PC-9 (cell line): ENCODE results near the gene MS4A10. TPM values are rescaled to one million over a fixed set of nuclear protein-coding genes. Genes with fewer than 3 reads are reported as not detected.

Experiments used
- BruUV-seq: library from RNA; stranded (reverse); fragments of 400-500 nt; replicated peaks from 2 replicates; lab custom pipeline; 2021; lab: Mats Ljungman, UMichigan
- CTCF ChIA-PET: fragments of 300-600 bp; sonication (Branson Sonifier 250); formaldehyde crosslinking; loops from one replicate; lab custom pipeline; 2022; ENCODE audit warnings: antibody characterized with exemption; lab: Charles Lee
- POLR2A ChIA-PET: fragments of 300-600 bp; sonication (Branson Sonifier 250); formaldehyde crosslinking; loops from one replicate; lab custom pipeline; 2022; ENCODE audit warnings: antibody characterized with exemption; ENCODE audit not compliant: unreplicated experiment; lab: Charles Lee
- DNase-seq, 2 experiments: peaks; one replicate each; pipeline versions ENCODE4 v3.0.0 to v3.0.0-alpha.2; 2015 to 2022; ENCODE audit warnings: mixed read lengths in 1 of 2
- H2AFZ ChIP-seq: fragments of 200-600 bp; sonication (generic); 2 replicates; pipeline ENCODE4 v1.8.1; 2017; ENCODE audit warnings: antibody characterized with exemption
- H3F3A ChIP-seq: fragments of 200-600 bp; sonication (generic); 2 replicates; pipeline ENCODE4 v1.8.1; 2017; ENCODE audit warnings: antibody characterized with exemption, mild to moderate bottlenecking, low read depth; ENCODE audit not compliant: insufficient read depth
- H3K27ac ChIP-seq: fragments of 200-600 bp; sonication (generic); 2 replicates; pipeline ENCODE4 v1.6.1; 2016; ENCODE audit warnings: mixed run types
- H3K27me3 ChIP-seq: fragments of 200-600 bp; sonication (generic); 2 replicates; pipeline ENCODE4 v1.6.1; 2016; ENCODE audit warnings: low read depth, mixed run types; ENCODE audit not compliant: insufficient read depth
- H3K36me3 ChIP-seq: fragments of 200-600 bp; sonication (generic); 2 replicates; pipeline ENCODE4 v1.6.1; 2016; ENCODE audit warnings: low read depth, mixed run types
- H3K4me1 ChIP-seq: fragments of 200-600 bp; sonication (generic); replicated peaks from 2 replicates; pipeline ENCODE4 v1.6.1; 2016; ENCODE audit warnings: mixed run types; ENCODE audit not compliant: insufficient read depth
- H3K4me2 ChIP-seq: fragments of 200-600 bp; sonication (generic); 2 replicates; pipeline ENCODE4 v1.6.1; 2017; ENCODE audit warnings: mixed run types
- H3K4me3 ChIP-seq: fragments of 200-600 bp; sonication (generic); 2 replicates; pipeline ENCODE4 v1.6.1; 2016; ENCODE audit warnings: mixed run types
- H3K79me2 ChIP-seq: fragments of 200-600 bp; sonication (generic); 2 replicates; pipeline ENCODE4 v1.6.1; 2017; ENCODE audit warnings: low read depth, mixed run types
- H3K9me2 ChIP-seq: fragments of 200-600 bp; sonication (generic); 2 replicates; pipeline ENCODE4 v1.8.1; 2017; ENCODE audit warnings: mild to moderate bottlenecking; ENCODE audit not compliant: insufficient read depth
- H3K9me3 ChIP-seq: fragments of 200-600 bp; sonication (generic); 2 replicates; pipeline ENCODE4 v1.8.1; 2016; ENCODE audit warnings: low read depth; ENCODE audit not compliant: insufficient read depth
- H4K20me1 ChIP-seq: fragments of 200-600 bp; sonication (generic); 2 replicates; pipeline ENCODE4 v1.8.1; 2017; ENCODE audit not compliant: insufficient read depth
- CTCF ChIP-seq: fragments of 200-600 bp; sonication (generic); conservative IDR thresholded peaks from 2 replicates; pipeline ENCODE4 v1.6.1; 2017; ENCODE audit warnings: mixed run types, antibody characterized with exemption, mild to moderate bottlenecking, moderate library complexity
- EZH2 ChIP-seq: fragments of 200-600 bp; sonication (generic); IDR thresholded peaks from 2 replicates; pipeline ENCODE4 v1.8.0; 2017; ENCODE audit warnings: antibody characterized with exemption, low read depth
- intact Hi-C: fragments of 100-400 bp; cut with micrococcal nuclease; formaldehyde crosslinking; loops from one replicate; pipeline ENCODE4 v1.10.0; 2022; ENCODE audit not compliant: unreplicated experiment
- total RNA-seq: library from RNA; stranded (reverse); gene quantifications from 2 replicates; pipeline ENCODE4 v1.2.3, GENCODE V29; 2021

Gene MS4A10
- total RNA-seq, 1 experiment from 2014 or later = not detected

- CTCF ChIA-PET = no interaction called here
- no peaks in the 10 kb centered on the region for H3F3A ChIP-seq
- H3K9me3 ChIP-seq = no peaks in the 10 kb centered on the region
- no peak overlapping the region for H3K4me2 ChIP-seq
- no peaks in the 10 kb centered on the region for H3K79me2 ChIP-seq
- H3K36me3 ChIP-seq = no peaks in the 10 kb centered on the region
- H3K4me1 ChIP-seq = no peaks in the 10 kb centered on the region
- H2AFZ ChIP-seq = no peak overlapping the region
- H3K9me2 ChIP-seq = no peaks in the 10 kb centered on the region
- peaks cover 35% of the 10 kb centered on the region for H3K27me3 ChIP-seq
- no peak for DNase-seq
- TF ChIP-seq EZH2 (no peak), CTCF (no peak)
- no TSS peak for BruUV-seq
- H3K27ac ChIP-seq = no peak overlapping the region
- H4K20me1 ChIP-seq = no peaks in the 10 kb centered on the region
- intact Hi-C loops = no loop called here
- no peak overlapping the region for H3K4me3 ChIP-seq
- POLR2A ChIA-PET = no interaction called here
Measured at GRCh38 chr11:60782393-60783140, 2.6 kb upstream of the MS4A10 start.

GRCh38 chr11:60783141-60783484 is 2.0 kb upstream of the MS4A10 start:
- Histone ChIP-seq H3K9me2 (no peaks in the 10 kb centered on the region), H3F3A (no peaks in the 10 kb centered on the region), H4K20me1 (no peaks in the 10 kb centered on the region), H3K27ac (no peak overlapping the region), H3K4me3 (no peak overlapping the region), H3K9me3 (no peaks in the 10 kb centered on the region), H3K27me3 (peaks cover 35% of the 10 kb centered on the region), H2AFZ (no peak overlapping the region), H3K4me1 (no peaks in the 10 kb centered on the region), H3K79me2 (no peaks in the 10 kb centered on the region), H3K36me3 (no peaks in the 10 kb centered on the region), H3K4me2 (no peak overlapping the region)
- no peak for DNase-seq
- intact Hi-C loops = no loop called here
- POLR2A ChIA-PET = no interaction called here
- no TSS peak for BruUV-seq
- TF ChIP-seq CTCF (no peak), EZH2 (no peak)
- CTCF ChIA-PET = no interaction called here

- H3K9me2 ChIP-seq = no peaks in the 10 kb centered on the region
- H4K20me1 ChIP-seq = no peaks in the 10 kb centered on the region
- DNase-seq = no peak
- no peak overlapping the region for H3K27ac ChIP-seq
- no peaks in the 10 kb centered on the region for H3K9me3 ChIP-seq
- CTCF ChIA-PET = no interaction called here
- no peak overlapping the region for H3K4me2 ChIP-seq
- H3K27me3 ChIP-seq = peaks cover 35% of the 10 kb centered on the region
- no peaks in the 10 kb centered on the region for H3F3A ChIP-seq
- H3K36me3 ChIP-seq = no peaks in the 10 kb centered on the region
- no peaks in the 10 kb centered on the region for H3K4me1 ChIP-seq
- intact Hi-C loops = no loop called here
- H2AFZ ChIP-seq = no peak overlapping the region
- BruUV-seq = no TSS peak
- POLR2A ChIA-PET = no interaction called here
- H3K4me3 ChIP-seq = no peak overlapping the region
- TF ChIP-seq CTCF = no peak
- no peak for TF ChIP-seq EZH2
- H3K79me2 ChIP-seq = no peaks in the 10 kb centered on the region
Measured at GRCh38 chr11:60783911-60784310, 1.2 kb upstream of the MS4A10 start.
